Neuron (in vitro differentiated cells): ENCODE data around the gene CRYBG2.
"Not testable (repeated sequence)": the region's sequence is repeated elsewhere in the genome, so short reads cannot be mapped to it uniquely, and the experiment has no call there.

Experiments
- H2AFZ ChIP-seq: one replicate; pipeline ENCODE4 v1.6.1; 2013; ENCODE audit warnings: low read depth, mild to moderate bottlenecking, inconsistent platforms, low read length, moderate library complexity
- H3K27me3 ChIP-seq: one replicate; pipeline ENCODE4 v1.6.1; 2013; ENCODE audit warnings: low read length; ENCODE audit not compliant: insufficient read depth
- H3K36me3 ChIP-seq: one replicate; pipeline ENCODE4 v1.6.1; 2013; ENCODE audit warnings: low read length; ENCODE audit not compliant: insufficient read depth
- H3K4me1 ChIP-seq: one replicate; pipeline ENCODE4 v1.6.1; 2013; ENCODE audit warnings: low read length; ENCODE audit not compliant: insufficient read depth
- H3K4me3 ChIP-seq: 2 replicates; pipeline ENCODE4 v1.5.1; 2013; ENCODE audit warnings: mild to moderate bottlenecking, low read length, moderate library complexity
- H3K9me3 ChIP-seq: one replicate; pipeline ENCODE4 v1.6.1; 2013; ENCODE audit warnings: low read length

The CRYBG2 gene, protein sequence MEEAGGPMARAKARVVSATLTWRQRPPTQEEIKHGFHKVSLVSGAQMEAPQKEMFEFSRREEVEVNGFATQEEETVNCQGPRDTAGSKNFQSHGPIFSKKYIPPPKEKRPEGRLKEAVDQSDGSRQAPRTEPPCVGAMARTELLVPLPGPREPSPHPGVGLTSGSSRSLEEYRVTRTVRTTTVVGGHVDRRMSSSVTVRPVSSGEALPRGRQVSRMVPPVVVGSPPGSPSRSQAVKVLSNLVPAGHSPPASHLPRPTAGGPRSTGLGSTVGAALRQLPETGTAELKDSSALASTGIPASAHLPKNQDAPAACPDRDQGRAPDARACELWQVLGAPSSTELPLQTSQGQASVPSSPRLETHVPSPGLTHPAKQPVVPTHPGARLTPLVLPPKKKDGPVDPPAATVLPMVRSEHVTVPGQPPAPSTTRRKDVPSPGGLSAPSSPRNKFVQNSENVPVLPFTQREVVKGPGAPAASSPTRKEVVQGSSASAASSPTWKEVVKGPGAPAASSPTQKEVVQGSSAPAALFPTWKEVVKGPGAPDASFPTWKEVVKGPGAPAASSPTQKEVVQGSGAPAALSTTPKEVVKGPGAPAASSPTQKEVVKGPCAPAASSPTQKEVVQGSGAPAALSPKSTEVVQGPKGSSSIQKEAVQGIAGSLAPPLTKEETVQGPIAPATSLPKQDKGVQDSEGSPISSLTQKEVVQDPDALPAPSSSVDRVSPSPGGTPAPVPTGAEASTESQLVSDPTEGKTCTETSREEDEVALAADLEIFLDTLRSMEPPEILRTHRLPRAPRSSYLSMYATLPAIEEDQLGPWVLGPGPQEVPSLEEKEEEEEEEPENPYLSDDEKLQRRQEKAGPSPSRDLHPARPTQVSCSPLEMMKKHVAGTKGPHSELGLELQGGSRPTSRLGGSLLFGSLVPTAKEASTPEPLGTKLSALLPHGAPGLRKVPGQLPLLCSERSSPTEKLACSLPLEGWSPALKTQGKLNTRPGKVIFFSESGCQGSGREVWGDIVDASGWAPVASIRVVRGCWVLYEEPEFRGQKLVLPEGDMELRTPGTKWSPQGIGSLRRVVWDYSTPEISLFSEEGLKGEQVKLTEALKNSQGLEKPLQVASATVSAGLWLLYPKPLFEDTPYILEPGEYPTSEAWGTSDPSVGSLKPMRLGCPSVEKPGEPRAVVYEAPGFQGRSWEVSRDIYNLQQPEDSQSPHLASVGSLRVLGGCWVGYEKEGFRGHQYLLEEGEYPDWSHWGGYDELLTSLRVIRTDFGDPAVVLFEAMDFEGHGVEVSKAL (N-terminal part only)

DNA sequence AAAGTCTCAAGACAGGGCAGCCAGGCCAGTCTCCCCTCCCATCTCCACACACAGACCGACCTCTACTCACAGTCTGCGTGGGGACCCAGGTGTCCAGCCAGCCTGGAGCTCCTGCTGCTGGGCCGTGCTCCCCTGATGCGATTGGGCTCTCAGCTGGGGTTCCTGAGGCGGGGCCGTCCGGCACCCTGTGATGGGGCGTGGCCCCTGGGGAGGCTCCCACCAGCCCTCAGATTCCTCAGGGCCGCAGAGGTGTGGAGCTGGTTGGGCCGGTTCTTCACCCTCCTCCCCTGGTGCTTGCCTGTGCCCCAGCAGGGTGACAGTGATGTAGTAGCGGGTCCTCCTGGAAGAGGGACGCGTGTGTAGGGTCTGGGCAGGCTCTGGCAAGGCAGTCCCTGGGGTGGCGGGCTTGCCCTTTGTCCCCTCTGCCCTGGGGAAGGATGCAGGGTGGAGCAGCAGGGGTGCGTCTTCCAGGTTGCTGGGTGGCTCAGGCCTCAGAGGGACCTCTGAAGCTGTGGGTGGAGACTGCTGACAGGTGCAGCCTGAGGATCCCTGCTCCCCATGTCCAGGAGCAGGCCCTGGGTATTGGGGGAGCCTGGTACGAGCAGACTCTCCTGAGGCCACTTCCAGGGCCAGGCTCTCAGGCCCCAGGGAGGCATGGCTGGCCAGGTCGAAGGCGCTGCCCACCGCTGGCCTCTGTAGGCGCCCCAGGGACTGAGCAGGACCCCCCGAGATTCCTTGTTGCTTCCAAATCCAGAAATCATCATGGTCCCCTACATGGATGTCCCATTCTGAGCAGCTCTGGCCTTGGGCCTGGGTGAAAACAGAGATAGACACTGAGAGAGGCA, at the start of gene CRYBG2:
Gene CRYBG2, minus strand, starts transcription at position 155 of the 845 bp plus-strand sequence. CDS start 7,473 bp downstream, outside the sequence.
- peaks cover 21% of the 10 kb centered on the region for H3K4me1 ChIP-seq
- no peak within 1 kb of the TSS for H3K4me3 ChIP-seq
- H3K36me3 ChIP-seq, result no peaks in the 10 kb centered on the region
- no peaks in the 10 kb centered on the region for H3K9me3 ChIP-seq
- no peaks in the 10 kb centered on the region for H3K27me3 ChIP-seq
- H2AFZ ChIP-seq, result no peak within 1 kb of the TSS

GRCh38 chr1:26403656-26404055, 49.7 kb upstream of the CRYBG2 start:
- Histone ChIP-seq H3K9me3 (no peaks in the 10 kb centered on the region), H3K36me3 (no peaks in the 10 kb centered on the region), H2AFZ (no peak overlapping the region), H3K27me3 (no peaks in the 10 kb centered on the region), H3K4me1 (peaks cover 11% of the 10 kb centered on the region), H3K4me3 (no peak overlapping the region)

DNA sequence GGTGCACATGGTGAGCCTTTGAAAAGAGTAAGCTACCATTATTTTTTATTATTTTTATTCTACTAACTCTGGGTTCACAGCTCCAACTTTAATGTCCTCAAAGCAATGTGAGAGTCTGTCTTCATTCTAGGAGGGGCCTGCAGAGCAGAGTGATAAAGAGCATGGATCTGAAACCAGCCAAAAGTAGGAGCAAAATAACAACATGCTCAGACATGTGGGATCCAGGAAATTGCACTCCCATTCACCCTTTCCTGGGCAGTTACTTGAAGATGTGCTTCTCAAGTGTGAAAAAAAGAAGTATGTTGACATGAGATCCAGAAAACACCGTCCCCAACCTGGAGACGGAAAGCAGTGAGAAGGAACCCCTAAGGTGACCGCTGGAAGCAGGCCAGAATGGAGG, 48.0 kb upstream of the CRYBG2 start:
- H3K27me3 ChIP-seq, result no peaks in the 10 kb centered on the region
- no peak overlapping the region for H3K4me3 ChIP-seq
- H3K36me3 ChIP-seq, result no peaks in the 10 kb centered on the region
- no peaks in the 10 kb centered on the region for H3K9me3 ChIP-seq
- no peak overlapping the region for H2AFZ ChIP-seq
- H3K4me1 ChIP-seq, result peaks cover 10% of the 10 kb centered on the region

DNA sequence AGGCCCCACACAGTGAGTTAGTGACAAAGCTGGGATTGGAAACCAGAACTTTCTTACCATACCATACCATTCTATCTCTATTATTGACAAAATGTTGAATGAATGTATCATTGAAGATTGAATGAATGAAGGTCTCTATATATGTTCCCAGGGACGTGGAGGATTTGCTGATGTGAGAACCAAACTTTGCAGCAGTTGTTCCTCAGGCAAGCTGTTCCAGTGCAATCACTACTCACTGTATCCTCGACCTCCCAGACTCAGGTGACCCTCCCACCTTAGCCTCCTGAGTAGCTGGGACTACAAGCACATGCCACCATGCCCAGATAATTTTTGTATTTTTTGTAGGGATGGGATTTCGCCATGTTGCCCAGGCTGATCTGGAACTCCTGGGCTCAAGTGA, 45.1 kb upstream of the CRYBG2 start:
- H2AFZ ChIP-seq, result no peak overlapping the region
- H3K4me3 ChIP-seq, result no peak overlapping the region
- H3K4me1 ChIP-seq, result peaks cover 7% of the 10 kb centered on the region
- no peaks in the 10 kb centered on the region for H3K36me3 ChIP-seq
- H3K9me3 ChIP-seq, result no peaks in the 10 kb centered on the region
- H3K27me3 ChIP-seq, result no peaks in the 10 kb centered on the region

DNA sequence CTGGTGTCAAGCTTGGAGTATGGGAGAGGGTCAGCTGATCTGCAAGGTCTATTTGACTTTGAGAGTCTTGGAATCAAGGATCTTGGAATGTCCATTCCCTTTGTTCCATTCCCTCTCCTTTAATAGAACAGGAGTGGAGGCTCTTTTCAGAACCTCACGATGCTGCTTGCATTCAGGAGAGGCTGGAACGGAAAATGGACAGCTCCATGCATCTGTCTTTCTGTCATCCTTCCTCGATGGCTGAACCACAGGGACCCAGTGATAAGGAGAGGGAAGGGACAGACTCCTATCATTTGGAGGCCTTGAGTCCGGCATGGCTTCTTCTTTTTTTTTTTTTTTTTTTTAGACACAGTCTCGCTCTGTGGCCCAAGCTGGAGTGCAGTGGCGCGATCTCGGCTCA, 41.8 kb upstream of the CRYBG2 start:
- no peaks in the 10 kb centered on the region for H3K4me1 ChIP-seq

DNA sequence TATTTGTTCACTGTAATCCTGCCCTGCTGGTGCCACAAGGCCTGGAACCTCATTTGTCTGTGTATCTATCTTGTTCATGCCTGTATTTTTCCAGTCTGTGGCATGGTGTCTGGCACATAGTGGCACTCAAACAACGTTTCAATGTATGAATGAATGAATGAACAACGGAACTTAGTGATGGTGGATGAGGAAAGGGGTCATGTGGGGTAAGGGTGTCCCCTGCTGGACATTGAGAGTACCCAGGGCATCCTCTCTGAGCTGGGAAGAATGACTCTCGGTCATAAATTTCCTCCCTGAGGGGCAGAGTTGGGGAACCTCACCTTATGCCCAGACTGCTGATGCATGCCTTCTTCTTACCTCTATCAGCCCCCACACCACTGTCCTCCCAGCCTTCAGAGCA, 37.5 kb upstream of the CRYBG2 start:
- Histone ChIP-seq H3K4me3 (no peak overlapping the region), H3K27me3 (no peaks in the 10 kb centered on the region), H3K36me3 (no peaks in the 10 kb centered on the region), H3K4me1 (no peaks in the 10 kb centered on the region), H3K9me3 (no peaks in the 10 kb centered on the region), H2AFZ (no peak overlapping the region)

More for the DNA sequence above, 41.8 kb upstream of the CRYBG2 start:
- no peaks in the 10 kb centered on the region for H3K27me3 ChIP-seq
- no peak overlapping the region for H3K4me3 ChIP-seq
- H3K9me3 ChIP-seq, result no peaks in the 10 kb centered on the region
- no peaks in the 10 kb centered on the region for H3K36me3 ChIP-seq
- no peak overlapping the region for H2AFZ ChIP-seq

GRCh38 chr1:26389604-26390247, 35.8 kb upstream of the CRYBG2 start:
- Histone ChIP-seq H3K4me3 (no peak overlapping the region), H3K4me1 (no peaks in the 10 kb centered on the region), H3K27me3 (no peaks in the 10 kb centered on the region), H3K36me3 (no peaks in the 10 kb centered on the region), H2AFZ (no peak overlapping the region), H3K9me3 (no peaks in the 10 kb centered on the region)

DNA sequence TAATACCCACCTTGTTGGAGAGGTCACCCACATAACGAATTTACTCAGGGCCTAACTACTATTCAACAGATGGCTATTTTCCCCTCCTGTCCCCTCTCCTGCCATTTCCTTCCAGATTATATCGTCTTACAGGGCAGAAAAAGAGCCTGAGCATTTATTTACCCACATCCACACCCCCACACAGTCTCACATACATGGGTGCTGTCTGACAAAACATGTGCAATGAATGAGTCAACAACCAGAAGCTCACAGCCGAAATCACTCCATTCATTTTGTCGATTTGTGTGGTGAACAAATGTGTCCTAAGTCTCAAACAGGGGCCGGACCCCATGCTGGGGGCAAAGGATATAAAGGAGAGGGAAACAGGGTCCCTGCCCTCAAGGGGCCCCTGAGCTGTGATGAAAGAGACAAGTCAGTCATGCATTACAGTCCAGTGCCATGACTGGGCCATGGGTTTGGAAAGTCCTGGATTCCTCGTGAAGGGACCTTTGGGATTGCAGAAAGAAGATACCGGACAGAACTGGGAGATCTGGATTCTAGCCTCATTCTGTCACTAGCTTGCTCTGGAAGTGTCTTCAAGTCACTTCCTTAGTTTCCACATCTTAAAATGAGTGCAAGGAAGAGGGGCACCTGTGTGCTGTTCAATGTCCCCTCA, 35.0 kb upstream of the CRYBG2 start:
- Histone ChIP-seq H3K4me3 (no peak overlapping the region), H2AFZ (no peak overlapping the region), H3K4me1 (no peaks in the 10 kb centered on the region), H3K36me3 (no peaks in the 10 kb centered on the region), H3K9me3 (no peaks in the 10 kb centered on the region), H3K27me3 (no peaks in the 10 kb centered on the region)

GRCh38 chr1:26387447-26387846, 33.5 kb upstream of the CRYBG2 start:
- H3K4me1 ChIP-seq, result no peaks in the 10 kb centered on the region
- no peaks in the 10 kb centered on the region for H3K36me3 ChIP-seq
- no peaks in the 10 kb centered on the region for H3K27me3 ChIP-seq
- no peaks in the 10 kb centered on the region for H3K9me3 ChIP-seq
- no peak overlapping the region for H2AFZ ChIP-seq
- no peak overlapping the region for H3K4me3 ChIP-seq

- not testable (repeated sequence) for H2AFZ ChIP-seq, H3K4me3 ChIP-seq, H3K4me1 ChIP-seq, H3K9me3 ChIP-seq, H3K36me3 ChIP-seq, H3K27me3 ChIP-seq
These were observed 31.1 kb upstream of the CRYBG2 start for GRCh38 chr1:26385063-26385462.

- no peaks in the 10 kb centered on the region for H3K36me3 ChIP-seq
These were observed 30.1 kb upstream of the CRYBG2 start for GRCh38 chr1:26384076-26384475.

More at GRCh38 chr1:26384076-26384475, 30.1 kb upstream of the CRYBG2 start:
- Histone ChIP-seq H3K4me1 (no peaks in the 10 kb centered on the region), H3K9me3 (no peaks in the 10 kb centered on the region), H3K4me3 (no peak overlapping the region), H2AFZ (no peak overlapping the region), H3K27me3 (no peaks in the 10 kb centered on the region)
